ENCODE data around the gene DCXR. TPM values are rescaled to one million over a fixed set of nuclear protein-coding genes. Genes with fewer than 3 reads are reported as not detected.

Gene DCXR
- total and polyA plus RNA-seq, 2 donors (not counting 1 experiment from before 2014, with no cell fraction given), result 63.9 to 143 TPM

- no peak overlapping the region for H3K4me2 ChIP-seq (replicated peaks; ENCODE audit: low read depth, low read length, poor library complexity, severe bottlenecking)
- ChIA-PET CTCF (interaction anchor here (0.7 kb wide), 1 partner anchor 43 kb away, joined by 3 read pairs; no protein-coding TSS in a partner anchor), POLR2A (interaction anchor here (0.6 kb wide), 1 partner anchor 533 kb away, joined by 6 read pairs; no protein-coding TSS in a partner anchor)
- no peaks in the 10 kb centered on the region for H3K36me3 ChIP-seq (replicated peaks in 1 of 2; ENCODE audit: control extremely low read depth in 1 of 2, control insufficient read depth in 1 of 2, extremely low read depth in 1 of 2, insufficient read depth in 2 of 2, low read length in 1 of 2)
- no peak for TF ChIP-seq EZH2 (IDR thresholded peaks at IDR 0.05; ENCODE audit: borderline replicate concordance, insufficient read depth, low read depth, low read length, poor library complexity, severe bottlenecking)
- TF ChIP-seq CTCF (IDR thresholded peaks at IDR 0.05), result no peak
- H3K4me1 ChIP-seq (ENCODE audit: control insufficient read depth in 2 of 2, insufficient read depth in 2 of 2, low read length in 2 of 2), result peaks cover 12 to 14% of the 10 kb centered on the region in 2 donors
- peaks cover 6% of the 10 kb centered on the region for H3K79me2 ChIP-seq (ENCODE audit: control insufficient read depth, insufficient read depth, low read length)
- Mint-ChIP-seq H3K27ac (no peak overlapping the region), H3K4me3 (no peak overlapping the region), H3K9me3 (ENCODE audit: insufficient read depth) (no peaks in the 10 kb centered on the region), H3K27me3 (no peaks in the 10 kb centered on the region), H3K4me1 (peaks cover 13% of the 10 kb centered on the region)
- H3K9me3 ChIP-seq (ENCODE audit: control extremely low read depth in 1 of 3, control insufficient read depth in 2 of 3, insufficient read depth in 1 of 3, low read length in 2 of 3), result peaks cover 0 to 2% (median 0%) of the 10 kb centered on the region in 3 donors
- ATAC-seq (ENCODE audit: low read depth), result no peak
- no peak overlapping the region for H3K9ac ChIP-seq (ENCODE audit: low read length)
- intact Hi-C loops (cut with micrococcal nuclease), result no loop called here
- H3K27ac ChIP-seq (ENCODE audit: low read length in 2 of 2), result no peak overlapping the region
- no peaks in the 10 kb centered on the region for H3K27me3 ChIP-seq (replicated peaks in 1 of 4; ENCODE audit: control extremely low read depth in 1 of 4, control insufficient read depth in 3 of 4, insufficient read depth in 4 of 4, low read length in 3 of 4)
- peaks cover 9% of the 10 kb centered on the region for H4K20me1 ChIP-seq (ENCODE audit: control insufficient read depth, insufficient read depth, low read length, poor library complexity, severe bottlenecking)
- no peak overlapping the region for H2AFZ ChIP-seq (ENCODE audit: insufficient read depth, low read depth, low read length, poor library complexity, severe bottlenecking)
- DNase-seq, result no peak
- H3K4me3 ChIP-seq (ENCODE audit: control extremely low read depth in 1 of 5, extremely low read depth in 1 of 5, insufficient read depth in 1 of 5, low read depth in 2 of 5, low read length in 4 of 5), result no peak overlapping the region
- 94% methylated on average over 5 of the region's 17 CpGs for WGBS (ENCODE audit: insufficient coverage)
These were observed 3.8 kb upstream of the DCXR start for GRCh38 chr17:82041144-82041814.

- H4K20me1 ChIP-seq (ENCODE audit: control insufficient read depth, insufficient read depth, low read length, poor library complexity, severe bottlenecking), result peaks cover 18% of the 10 kb centered on the region
- H3K9me3 ChIP-seq (ENCODE audit: control extremely low read depth in 1 of 3, control insufficient read depth in 2 of 3, insufficient read depth in 1 of 3, low read length in 2 of 3), result peaks cover 0 to 2% (median 0%) of the 10 kb centered on the region in 3 donors
- no peaks in the 10 kb centered on the region for H3K36me3 ChIP-seq (replicated peaks in 1 of 2; ENCODE audit: control extremely low read depth in 1 of 2, control insufficient read depth in 1 of 2, extremely low read depth in 1 of 2, insufficient read depth in 2 of 2, low read length in 1 of 2)
- H3K27me3 ChIP-seq (replicated peaks in 1 of 4; ENCODE audit: control extremely low read depth in 1 of 4, control insufficient read depth in 3 of 4, insufficient read depth in 4 of 4, low read length in 3 of 4), result no peaks in the 10 kb centered on the region
- Mint-ChIP-seq H3K4me1 (peaks cover 22% of the 10 kb centered on the region), H3K27ac (no peak overlapping the region), H3K27me3 (no peaks in the 10 kb centered on the region), H3K9me3 (ENCODE audit: insufficient read depth) (no peaks in the 10 kb centered on the region), H3K4me3 (peak overlapping the region; percentile 24)
- H3K4me1 ChIP-seq (ENCODE audit: control insufficient read depth in 2 of 2, insufficient read depth in 2 of 2, low read length in 2 of 2), result peaks cover 18 to 19% of the 10 kb centered on the region in 2 donors
- H3K4me3 ChIP-seq (ENCODE audit: control extremely low read depth in 1 of 5, extremely low read depth in 1 of 5, insufficient read depth in 1 of 5, low read depth in 2 of 5, low read length in 4 of 5), result no peak overlapping the region
- ATAC-seq (ENCODE audit: low read depth), result no peak
- DNase-seq, result no peak
- no peak overlapping the region for H3K9ac ChIP-seq (ENCODE audit: low read length)
- no peak for TF ChIP-seq CTCF (IDR thresholded peaks at IDR 0.05)
- TF ChIP-seq EZH2 (IDR thresholded peaks at IDR 0.05; ENCODE audit: borderline replicate concordance, insufficient read depth, low read depth, low read length, poor library complexity, severe bottlenecking), result no peak
- ChIA-PET POLR2A (no interaction called here), CTCF (interaction anchor here (1.3 kb wide), 1 partner anchor 58 kb away, joined by 3 read pairs; the partner anchor contains the start of gene FASN)
- intact Hi-C loops (cut with micrococcal nuclease), result loop anchor here (10.0 kb wide), 1 partner anchor 515 kb away; no protein-coding TSS in a partner anchor
- H3K27ac ChIP-seq (ENCODE audit: low read length in 2 of 2), result no peak overlapping the region
- no peak overlapping the region for H3K4me2 ChIP-seq (replicated peaks; ENCODE audit: low read depth, low read length, poor library complexity, severe bottlenecking)
- peaks cover 14% of the 10 kb centered on the region for H3K79me2 ChIP-seq (ENCODE audit: control insufficient read depth, insufficient read depth, low read length)
- no peak overlapping the region for H2AFZ ChIP-seq (ENCODE audit: insufficient read depth, low read depth, low read length, poor library complexity, severe bottlenecking)
- 98% methylated on average over 8 of the region's 8 CpGs for WGBS (ENCODE audit: insufficient coverage)
These were observed 2.3 kb upstream of the DCXR start for GRCh38 chr17:82039695-82040299.

All from B cell (primary cell).